SHP77 treated with DMSO at 0.1 percent for 48 hours (cell line): ENCODE data around the gene NMNAT2.
"Not testable (repeated sequence)": the region's sequence is repeated elsewhere in the genome, so short reads cannot be mapped to it uniquely, and the experiment has no call there.

Experiments
- DNase-seq: peaks from one replicate; lab custom pipeline; 2025; lab: John Stamatoyannopoulos, UW

NMNAT2 gene

GRCh38 chr1:183285256-183285655 lies 132.9 kb downstream of the NMNAT2 start:
- no peak for DNase-seq

- no peak for DNase-seq
Measured at GRCh38 chr1:183284086-183284485, 134.1 kb downstream of the NMNAT2 start.

GRCh38 chr1:183283286-183283685 lies 134.9 kb downstream of the NMNAT2 start:
- no peak for DNase-seq

GRCh38 chr1:183282101-183282855 lies 135.9 kb downstream of the NMNAT2 start:
- no peak for DNase-seq

GRCh38 chr1:183281553-183282091 lies 136.6 kb downstream of the NMNAT2 start:
- DNase-seq: peak; percentile 50

GRCh38 chr1:183281039-183281438 lies 137.1 kb downstream of the NMNAT2 start:
- no peak for DNase-seq

GRCh38 chr1:183279835-183280234 lies 138.3 kb downstream of the NMNAT2 start:
- DNase-seq: no peak

- no peak for DNase-seq
Measured at GRCh38 chr1:183278739-183279591, 139.2 kb downstream of the NMNAT2 start.

GRCh38 chr1:183277821-183278738 lies 140.1 kb downstream of the NMNAT2 start:
- no peak for DNase-seq

GRCh38 chr1:183276386-183277080 lies 141.6 kb downstream of the NMNAT2 start:
- no peak for DNase-seq

- no peak for DNase-seq
Measured at GRCh38 chr1:183275322-183275721, 142.9 kb downstream of the NMNAT2 start.

- DNase-seq: no peak
Measured at GRCh38 chr1:183274836-183275235, 143.3 kb downstream of the NMNAT2 start.

- not testable (repeated sequence) for DNase-seq
Measured at GRCh38 chr1:183273984-183274383, 144.2 kb downstream of the NMNAT2 start.

GRCh38 chr1:183273300-183273699 lies 144.9 kb downstream of the NMNAT2 start:
- DNase-seq: no peak

GRCh38 chr1:183272390-183272848 lies 145.8 kb downstream of the NMNAT2 start:
- DNase-seq: no peak

GRCh38 chr1:183270541-183271141 lies 147.5 kb downstream of the NMNAT2 start:
- DNase-seq: no peak

GRCh38 chr1:183267646-183268431 lies 150.3 kb downstream of the NMNAT2 start:
- no peak for DNase-seq

GRCh38 chr1:183263886-183264602 lies 154.1 kb downstream of the NMNAT2 start:
- DNase-seq: no peak

- no peak for DNase-seq
Measured at GRCh38 chr1:183262628-183263200, 155.5 kb downstream of the NMNAT2 start.
